Osteocyte (in vitro differentiated cells): ENCODE measurements around the gene SLC8A1. TPM values are rescaled to one million over a fixed set of nuclear protein-coding genes. Genes with fewer than 3 reads are reported as not detected.
A peak's percentile ranks its signal among the peaks of the same experiment; 100 is the strongest.

Source experiments
- DNase-seq: peaks from one replicate; pipeline ENCODE4 v3.0.0; 2021; ENCODE audit warnings: mixed read lengths; ENCODE audit not compliant: unreplicated experiment; ENCODE audit errors: extremely low spot score
- H3K27ac Mint-ChIP-seq: one replicate; pipeline ENCODE4 v1.8.0; 2021; ENCODE audit warnings: mild to moderate bottlenecking, mixed read lengths; ENCODE audit not compliant: unreplicated experiment
- H3K27me3 Mint-ChIP-seq: one replicate; pipeline ENCODE4 v1.8.0; 2021; ENCODE audit warnings: mixed read lengths; ENCODE audit not compliant: unreplicated experiment
- H3K36me3 Mint-ChIP-seq: one replicate; pipeline ENCODE4 v1.8.0; 2021; ENCODE audit warnings: mixed read lengths; ENCODE audit not compliant: unreplicated experiment
- H3K4me1 Mint-ChIP-seq: one replicate; pipeline ENCODE4 v1.8.0; 2021; ENCODE audit warnings: mixed read lengths; ENCODE audit not compliant: unreplicated experiment
- H3K4me3 Mint-ChIP-seq: one replicate; pipeline ENCODE4 v1.8.0; 2021; ENCODE audit warnings: mild to moderate bottlenecking, moderate library complexity, mixed read lengths; ENCODE audit not compliant: unreplicated experiment
- H3K9me3 Mint-ChIP-seq: one replicate; pipeline ENCODE4 v1.8.0; 2021; ENCODE audit warnings: mixed read lengths; ENCODE audit not compliant: unreplicated experiment
- total RNA-seq: library from RNA; stranded (reverse); gene quantifications from 2 replicates; pipeline ENCODE4 v1.2.1, GENCODE V29; 2021
- TF ChIP-seq, protein P1 (sequence below): fragments of 200-600 bp; sonication (generic); IDR thresholded peaks from 2 replicates; pipeline ENCODE4 v1.5.0; 2021; ENCODE audit warnings: antibody characterized with exemption, mild to moderate bottlenecking, moderate library complexity

SLC8A1 gene
- total RNA-seq, 1 donor from 2014 or later = 17.3 TPM

- peak overlapping the region; percentile 43 for H3K27ac Mint-ChIP-seq
- no peak overlapping the region for H3K4me3 Mint-ChIP-seq
- H3K36me3 Mint-ChIP-seq = no peaks in the 10 kb centered on the region
- H3K27me3 Mint-ChIP-seq = no peaks in the 10 kb centered on the region
- no peaks in the 10 kb centered on the region for H3K9me3 Mint-ChIP-seq
- TF ChIP-seq, protein P1, sequence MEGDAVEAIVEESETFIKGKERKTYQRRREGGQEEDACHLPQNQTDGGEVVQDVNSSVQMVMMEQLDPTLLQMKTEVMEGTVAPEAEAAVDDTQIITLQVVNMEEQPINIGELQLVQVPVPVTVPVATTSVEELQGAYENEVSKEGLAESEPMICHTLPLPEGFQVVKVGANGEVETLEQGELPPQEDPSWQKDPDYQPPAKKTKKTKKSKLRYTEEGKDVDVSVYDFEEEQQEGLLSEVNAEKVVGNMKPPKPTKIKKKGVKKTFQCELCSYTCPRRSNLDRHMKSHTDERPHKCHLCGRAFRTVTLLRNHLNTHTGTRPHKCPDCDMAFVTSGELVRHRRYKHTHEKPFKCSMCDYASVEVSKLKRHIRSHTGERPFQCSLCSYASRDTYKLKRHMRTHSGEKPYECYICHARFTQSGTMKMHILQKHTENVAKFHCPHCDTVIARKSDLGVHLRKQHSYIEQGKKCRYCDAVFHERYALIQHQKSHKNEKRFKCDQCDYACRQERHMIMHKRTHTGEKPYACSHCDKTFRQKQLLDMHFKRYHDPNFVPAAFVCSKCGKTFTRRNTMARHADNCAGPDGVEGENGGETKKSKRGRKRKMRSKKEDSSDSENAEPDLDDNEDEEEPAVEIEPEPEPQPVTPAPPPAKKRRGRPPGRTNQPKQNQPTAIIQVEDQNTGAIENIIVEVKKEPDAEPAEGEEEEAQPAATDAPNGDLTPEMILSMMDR = no peak
- H3K4me1 Mint-ChIP-seq = peaks cover 36% of the 10 kb centered on the region
- DNase-seq = no peak
These were observed 328.1 kb downstream of the SLC8A1 start for GRCh38 chr2:40123746-40124145.

- no peaks in the 10 kb centered on the region for H3K9me3 Mint-ChIP-seq
- TF ChIP-seq, protein P1 = no peak
- H3K27ac Mint-ChIP-seq = peak overlapping the region; percentile 43
- no peak overlapping the region for H3K4me3 Mint-ChIP-seq
- H3K4me1 Mint-ChIP-seq = peaks cover 32% of the 10 kb centered on the region
- no peaks in the 10 kb centered on the region for H3K27me3 Mint-ChIP-seq
- H3K36me3 Mint-ChIP-seq = no peaks in the 10 kb centered on the region
- DNase-seq = no peak
These were observed 328.6 kb downstream of the SLC8A1 start for GRCh38 chr2:40123326-40123725.

GRCh38 chr2:40120957-40121356 lies 330.9 kb downstream of the SLC8A1 start:
- no peak for DNase-seq
- no peak overlapping the region for H3K4me3 Mint-ChIP-seq
- H3K27me3 Mint-ChIP-seq = no peaks in the 10 kb centered on the region
- TF ChIP-seq, protein P1 = no peak
- H3K27ac Mint-ChIP-seq = no peak overlapping the region
- no peaks in the 10 kb centered on the region for H3K9me3 Mint-ChIP-seq
- H3K36me3 Mint-ChIP-seq = no peaks in the 10 kb centered on the region
- H3K4me1 Mint-ChIP-seq = peaks cover 17% of the 10 kb centered on the region

DNA sequence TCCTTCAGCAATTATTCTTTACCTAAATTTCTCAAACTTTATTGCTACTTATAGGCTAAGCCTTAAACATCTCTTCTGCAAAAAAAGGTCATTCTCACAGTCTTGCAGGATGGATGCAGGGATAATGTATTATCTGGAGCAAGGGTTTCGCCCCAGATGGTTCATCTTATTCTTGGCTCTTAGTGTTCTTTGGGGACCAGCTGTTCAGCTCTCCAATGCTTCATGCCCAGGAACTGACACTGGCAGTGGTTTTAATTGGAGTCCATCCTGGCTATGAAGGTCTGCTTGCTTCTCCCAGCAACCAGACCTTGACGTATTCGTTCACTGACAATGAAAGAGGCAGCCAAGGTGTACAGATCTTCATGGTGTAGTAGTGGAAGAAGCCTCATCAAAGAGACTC lies 331.9 kb downstream of the SLC8A1 start:
- H3K4me3 Mint-ChIP-seq = no peak overlapping the region
- H3K27ac Mint-ChIP-seq = no peak overlapping the region
- no peak for DNase-seq
- peaks cover 14% of the 10 kb centered on the region for H3K4me1 Mint-ChIP-seq
- H3K36me3 Mint-ChIP-seq = no peaks in the 10 kb centered on the region
- H3K27me3 Mint-ChIP-seq = no peaks in the 10 kb centered on the region
- no peaks in the 10 kb centered on the region for H3K9me3 Mint-ChIP-seq
- TF ChIP-seq, protein P1 = no peak

DNA sequence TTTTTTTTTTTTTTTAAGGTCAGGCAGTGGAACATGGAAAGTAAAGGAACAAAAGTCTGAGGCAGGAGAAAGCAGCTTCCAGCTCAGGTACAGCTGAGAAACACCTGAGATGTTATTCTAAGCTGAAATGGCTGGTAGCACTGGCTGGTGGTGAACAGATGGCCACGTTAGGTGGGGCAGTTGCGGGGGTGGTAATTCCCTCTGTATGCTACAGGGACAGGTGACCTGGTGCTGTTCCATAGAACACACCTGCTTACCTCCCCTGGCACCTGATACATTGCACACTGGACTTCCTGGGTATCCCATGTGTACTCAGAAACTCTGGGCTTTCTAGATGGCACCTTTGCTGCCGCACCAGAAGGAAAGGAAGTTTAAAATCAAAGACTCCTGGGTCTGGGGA lies 333.3 kb downstream of the SLC8A1 start:
- no peaks in the 10 kb centered on the region for H3K27me3 Mint-ChIP-seq
- DNase-seq = no peak
- TF ChIP-seq, protein P1 = no peak
- H3K9me3 Mint-ChIP-seq = no peaks in the 10 kb centered on the region
- peaks cover 9% of the 10 kb centered on the region for H3K4me1 Mint-ChIP-seq
- H3K27ac Mint-ChIP-seq = no peak overlapping the region
- H3K36me3 Mint-ChIP-seq = peaks cover 2% of the 10 kb centered on the region
- H3K4me3 Mint-ChIP-seq = no peak overlapping the region
